HG03060 (cell line): ENCODE data around the gene VAMP7.
"Not testable (repeated sequence)": the region's sequence is repeated elsewhere in the genome, so short reads cannot be mapped to it uniquely, and the experiment has no call there.

Experiments used
- ATAC-seq: cut with Tn5 transposase; IDR thresholded peaks from one replicate; pipeline ENCODE4 v1.9.1; 2021; ENCODE audit warnings: low read depth, moderate number of reproducible peaks; ENCODE audit not compliant: unreplicated experiment

VAMP7 gene

GRCh38 chrX:155985208-155985607 lies 104.1 kb downstream of the VAMP7 start:
- ATAC-seq, result no peak

- ATAC-seq, result not testable (repeated sequence)
Measured at GRCh38 chrX:155986995-155987394, 105.8 kb downstream of the VAMP7 start.

DNA sequence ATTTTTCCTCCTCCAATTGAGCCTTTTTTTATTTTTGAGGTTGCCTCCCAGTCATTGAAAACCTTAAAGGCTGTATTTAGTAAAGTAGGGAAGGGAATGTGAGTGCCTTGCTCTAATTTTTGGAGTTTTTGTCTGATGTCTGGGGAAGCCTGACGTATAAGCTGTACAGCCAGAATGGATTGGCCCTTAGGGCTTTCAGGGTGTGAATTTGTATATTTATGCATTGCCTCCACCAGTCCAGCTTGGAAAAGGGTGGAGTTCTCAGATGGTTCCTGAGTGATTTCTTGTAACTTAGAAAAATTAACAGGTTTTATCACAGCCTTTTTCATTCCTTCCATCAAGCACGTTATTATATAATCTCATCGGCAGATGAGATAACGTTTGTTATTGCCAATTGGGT lies 107.7 kb downstream of the VAMP7 start:
- no peak for ATAC-seq
